CD4-positive, alpha-beta T cell treated with Interferon alpha-2 for 1 hour (primary cell): ENCODE results near the gene SNX25.
"Not testable (repeated sequence)": the region's sequence is repeated elsewhere in the genome, so short reads cannot be mapped to it uniquely, and the experiment has no call there.

Experiments used
- DNase-seq, 2 donors: peaks; one replicate each; pipeline ENCODE4 v3.0.0-alpha.2; 2020 to 2022

SNX25 gene

DNA sequence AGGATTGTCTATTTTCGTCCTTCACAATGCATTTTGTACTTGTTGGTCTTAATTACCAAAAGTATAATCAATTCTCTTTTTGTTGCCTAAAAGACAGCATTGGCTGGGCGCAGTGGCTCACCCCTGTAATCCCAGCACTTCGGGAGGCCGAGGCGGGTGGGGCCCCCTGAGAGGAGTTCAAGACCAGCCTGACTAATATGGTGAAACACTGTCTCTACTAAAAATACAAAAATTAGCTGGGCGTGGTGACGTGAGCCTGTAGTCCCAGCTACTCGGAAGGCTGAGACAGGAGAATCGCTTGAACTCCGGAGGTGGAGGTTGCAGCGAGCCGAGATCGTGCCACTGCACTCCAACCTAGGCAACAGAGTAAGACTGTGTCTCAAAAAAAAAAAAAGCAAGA, 4.3 kb upstream of the SNX25 start:
- DNase-seq: not testable (repeated sequence)

DNA sequence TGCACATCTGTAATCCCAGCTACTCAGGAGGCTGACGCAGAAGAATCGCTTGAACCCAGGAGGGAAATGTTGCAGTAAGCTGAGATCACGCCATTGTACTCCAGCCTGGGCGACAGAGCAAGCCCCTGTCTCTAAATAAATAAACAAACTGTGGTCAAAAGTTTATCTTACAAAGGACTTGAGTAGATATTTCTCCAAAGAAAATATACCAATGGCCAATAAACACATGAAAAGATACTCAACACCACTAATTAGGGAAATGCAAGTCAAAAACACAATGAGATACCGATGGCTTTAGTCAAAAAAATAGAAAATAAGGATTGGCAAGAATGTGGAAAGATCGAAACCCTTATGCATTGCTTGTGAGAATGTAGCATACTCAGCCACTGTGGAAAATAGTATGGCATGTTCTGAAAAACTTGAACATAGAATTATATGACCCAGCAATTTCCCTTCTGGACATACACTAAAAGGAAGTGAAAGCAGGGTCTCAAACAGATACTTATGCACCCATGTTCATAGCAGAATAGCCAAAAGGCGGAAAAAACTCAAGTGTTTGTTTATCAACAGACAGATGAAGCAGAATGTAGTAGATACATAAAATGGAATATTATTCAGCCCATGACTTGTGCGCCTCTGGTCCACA, 3.6 kb upstream of the SNX25 start:
- no peak for DNase-seq

DNA sequence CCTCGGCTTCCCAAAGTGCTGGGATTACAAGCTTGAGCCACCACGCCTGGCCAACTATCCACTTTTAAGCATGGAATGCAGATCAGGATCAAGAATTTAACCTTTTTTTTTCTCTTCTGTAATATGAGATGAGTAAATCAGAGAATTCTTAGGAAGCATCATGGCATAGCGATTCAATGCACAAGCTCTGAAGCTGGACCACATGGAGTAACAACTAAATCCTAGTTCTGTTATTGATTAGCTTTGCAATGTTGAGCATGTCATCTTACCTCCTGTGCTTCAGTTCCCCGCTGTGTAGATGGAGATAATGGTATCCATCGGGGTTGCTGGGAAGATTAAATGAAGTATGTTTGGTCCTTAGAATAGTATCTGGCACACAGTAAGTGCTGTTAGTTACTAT, 1.9 kb upstream of the SNX25 start:
- no peak for DNase-seq

DNA sequence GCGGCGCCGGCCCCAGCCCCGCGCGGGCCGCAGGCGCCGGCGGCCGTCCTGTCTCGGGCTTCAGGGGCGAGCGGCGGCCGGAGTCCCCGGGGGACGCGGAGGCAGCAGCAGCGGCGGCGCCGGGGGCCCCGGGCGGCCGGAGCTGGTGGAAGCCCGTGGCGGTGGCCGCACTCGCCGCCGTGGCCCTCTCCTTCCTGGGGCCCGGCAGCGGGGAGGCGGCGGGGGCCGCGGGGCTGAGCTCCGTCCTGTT, 379 bp downstream of the SNX25 start:
- not testable (repeated sequence) for DNase-seq

DNA sequence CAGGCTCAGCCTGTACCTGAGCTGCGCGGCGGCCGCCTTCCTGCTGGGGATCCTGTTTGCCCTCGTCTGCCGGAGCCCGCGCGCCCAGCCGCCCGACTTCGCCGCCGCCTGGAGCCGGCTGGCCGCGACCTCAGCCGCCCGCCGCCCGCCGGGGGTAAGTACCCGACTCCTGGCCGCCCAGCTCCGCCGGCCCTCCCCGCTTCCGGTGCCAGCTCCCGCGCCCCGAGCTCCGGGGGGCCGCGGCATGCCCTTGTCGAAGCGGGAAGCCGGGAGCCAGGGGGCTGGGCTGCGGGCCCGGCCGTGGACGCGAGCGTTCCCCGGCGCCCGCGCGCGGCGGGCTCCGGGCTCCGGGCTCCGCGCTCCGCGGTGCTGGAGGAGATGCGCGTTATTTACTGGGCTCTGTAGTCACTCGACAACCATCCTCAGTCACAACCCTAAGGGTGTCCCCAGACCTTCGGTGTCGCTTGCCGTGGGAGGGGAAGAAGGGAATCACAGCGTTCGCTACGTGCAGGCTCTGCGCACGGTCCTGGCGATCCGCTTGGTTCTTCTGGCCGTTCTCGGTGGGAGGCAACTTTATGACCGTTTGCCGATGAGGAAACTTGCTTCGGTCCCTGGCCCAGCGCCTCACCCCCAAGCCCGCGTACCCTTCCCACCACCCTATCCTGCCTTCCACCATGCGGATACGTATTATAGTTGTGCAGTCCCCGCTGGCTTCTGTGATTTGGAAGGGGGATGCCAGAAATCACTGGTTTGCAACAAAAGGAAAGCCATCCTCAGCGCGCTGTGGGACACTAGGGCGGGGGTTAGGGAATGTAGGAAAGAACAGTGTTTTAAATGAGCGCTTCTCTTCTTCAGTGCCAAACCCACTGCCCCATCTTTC, 944 bp downstream of the SNX25 start:
- peak; percentile 13 to 46 for DNase-seq

DNA sequence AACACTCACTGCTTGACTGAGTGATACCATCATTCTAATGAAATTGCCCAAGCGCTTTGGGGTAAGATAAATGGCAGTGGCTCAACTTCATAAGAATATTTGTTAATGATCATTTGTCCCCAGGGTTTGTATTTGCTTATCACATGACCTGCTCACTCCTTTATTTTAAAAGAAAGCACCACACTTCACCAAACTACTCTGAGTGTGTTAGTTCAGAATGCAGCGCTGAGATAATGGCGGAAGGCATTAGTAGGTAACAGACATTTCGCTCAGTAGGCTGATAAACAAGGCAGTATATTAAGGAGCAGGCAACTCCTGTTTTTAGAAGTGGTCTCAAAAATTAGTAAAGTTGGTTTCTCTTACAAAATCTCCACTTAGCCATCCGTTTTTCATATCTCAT, 1.6 kb downstream of the SNX25 start:
- DNase-seq: no peak

DNA sequence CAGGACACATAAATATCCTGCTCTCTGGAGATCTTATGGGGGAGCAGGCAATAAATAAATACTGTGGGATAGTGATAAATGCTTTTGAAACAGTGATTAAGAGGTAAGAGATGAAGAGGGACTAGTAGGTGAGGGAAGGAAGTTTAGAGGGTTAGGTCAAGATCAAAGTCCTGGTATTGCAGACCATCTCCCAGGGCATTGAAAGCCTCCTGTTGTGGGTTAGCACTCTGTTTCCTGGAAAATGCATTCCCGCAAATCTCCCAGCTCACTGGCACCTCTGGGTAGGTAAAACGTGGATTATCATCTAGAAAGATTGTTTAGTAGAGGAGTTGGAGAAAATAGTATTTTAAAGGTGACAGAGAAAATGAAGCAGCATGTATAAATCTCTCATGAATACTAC, 2.2 kb downstream of the SNX25 start:
- no peak for DNase-seq

DNA sequence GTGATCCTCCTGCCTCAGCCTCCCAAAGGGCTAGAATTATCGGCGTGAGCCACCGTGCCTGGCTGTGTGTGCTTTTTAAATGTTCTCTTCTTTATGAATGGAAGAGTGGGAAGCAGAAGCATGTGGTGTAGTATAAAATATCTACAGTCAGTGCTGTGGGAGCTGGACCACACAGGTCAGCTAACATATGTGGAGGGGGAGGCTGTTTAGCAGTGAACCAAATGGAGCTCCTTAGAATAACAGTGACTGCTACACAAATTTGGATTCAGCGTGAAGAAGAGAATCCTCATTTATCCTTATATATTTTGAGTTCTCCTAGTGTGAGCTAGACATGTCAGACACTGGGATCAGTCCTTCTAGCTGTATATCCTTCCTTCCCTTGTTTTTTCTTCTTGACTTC, 3.2 kb downstream of the SNX25 start:
- DNase-seq: no peak

DNA sequence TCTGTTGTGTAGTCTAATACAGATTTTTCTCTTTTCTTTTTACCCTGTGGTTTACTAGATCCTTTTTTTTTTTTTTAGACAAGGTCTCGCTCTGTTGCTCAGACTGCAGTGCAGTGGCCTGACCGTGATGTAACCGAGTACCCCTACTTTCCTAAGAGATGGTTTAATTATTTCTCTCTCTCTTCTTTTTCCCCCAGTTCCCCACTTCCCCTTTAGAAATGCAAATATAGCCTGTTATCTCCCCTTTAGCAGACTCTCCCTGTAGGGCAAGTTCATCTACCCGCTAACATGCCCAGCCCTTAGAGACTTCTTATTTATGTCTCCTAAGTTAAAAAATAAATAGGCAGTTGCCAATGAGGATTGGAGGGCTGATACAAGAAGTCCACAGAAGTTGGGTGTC, 4.5 kb downstream of the SNX25 start:
- DNase-seq: peak in 1 of 2 donors; percentile 25

DNA sequence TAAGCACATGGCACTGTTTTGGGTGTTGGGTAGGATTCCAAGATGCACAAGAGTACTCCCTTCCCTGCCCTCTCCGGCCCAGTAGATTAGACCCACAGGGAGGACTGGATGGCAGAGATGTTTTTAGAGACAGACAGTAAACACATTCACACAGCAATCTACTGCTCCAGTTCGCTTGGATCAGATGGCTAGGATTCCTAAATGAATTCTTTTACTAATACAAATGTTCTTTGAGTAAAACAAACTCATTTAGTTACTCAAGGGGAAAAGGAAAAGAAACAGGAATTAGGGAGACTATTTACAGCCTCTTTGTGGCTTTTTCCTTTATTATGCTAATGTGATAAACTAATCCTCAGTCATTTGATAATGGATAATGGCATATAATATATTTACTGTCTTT, 5.9 kb downstream of the SNX25 start:
- DNase-seq: no peak

DNA sequence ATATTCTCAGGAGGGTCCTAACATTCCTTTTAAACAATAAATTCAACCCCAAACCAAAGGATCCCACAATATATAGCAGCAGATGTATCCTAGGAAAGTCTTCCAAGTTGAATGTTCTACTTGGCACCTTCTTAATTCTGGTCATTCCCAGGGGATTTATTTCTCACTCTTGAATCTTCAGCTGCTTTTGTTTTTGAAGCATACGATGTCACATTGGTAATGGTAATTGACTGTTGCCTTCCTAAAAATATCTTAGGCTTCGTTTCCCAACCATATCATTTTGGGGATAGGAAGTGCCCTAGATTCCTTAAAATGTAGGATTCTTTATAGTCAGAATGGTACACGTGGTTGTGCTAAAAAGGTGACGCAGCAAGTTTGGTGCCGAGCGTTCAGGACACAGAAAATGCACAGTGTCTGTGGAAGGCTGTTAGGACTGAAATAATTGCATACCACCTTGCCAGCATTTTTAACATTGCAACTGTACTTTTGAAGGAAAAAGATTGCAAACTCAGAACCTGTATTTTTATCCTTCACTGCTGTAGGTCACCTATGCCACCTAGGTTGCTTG, 8.1 kb downstream of the SNX25 start:
- DNase-seq: no peak

DNA sequence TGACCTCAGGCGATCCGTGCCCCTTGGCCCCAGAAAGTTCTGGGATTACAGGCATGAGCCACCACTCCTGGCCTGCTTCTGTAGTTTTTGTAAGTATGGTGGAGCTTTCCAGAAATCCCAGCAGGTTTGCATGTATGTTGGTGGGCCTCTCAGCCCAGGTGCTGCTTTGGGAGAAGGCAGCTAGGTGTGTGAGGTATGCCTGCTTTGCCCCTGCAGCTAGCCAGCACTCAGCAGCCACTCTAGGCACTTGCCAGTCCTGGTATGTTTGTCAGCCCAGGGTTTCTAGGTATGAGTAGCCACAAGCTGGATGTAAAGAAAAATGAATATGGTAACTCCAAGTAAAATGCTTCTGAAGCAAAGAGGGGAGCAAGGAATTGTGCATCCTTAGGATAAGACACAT, 8.9 kb downstream of the SNX25 start:
- DNase-seq: no peak

DNA sequence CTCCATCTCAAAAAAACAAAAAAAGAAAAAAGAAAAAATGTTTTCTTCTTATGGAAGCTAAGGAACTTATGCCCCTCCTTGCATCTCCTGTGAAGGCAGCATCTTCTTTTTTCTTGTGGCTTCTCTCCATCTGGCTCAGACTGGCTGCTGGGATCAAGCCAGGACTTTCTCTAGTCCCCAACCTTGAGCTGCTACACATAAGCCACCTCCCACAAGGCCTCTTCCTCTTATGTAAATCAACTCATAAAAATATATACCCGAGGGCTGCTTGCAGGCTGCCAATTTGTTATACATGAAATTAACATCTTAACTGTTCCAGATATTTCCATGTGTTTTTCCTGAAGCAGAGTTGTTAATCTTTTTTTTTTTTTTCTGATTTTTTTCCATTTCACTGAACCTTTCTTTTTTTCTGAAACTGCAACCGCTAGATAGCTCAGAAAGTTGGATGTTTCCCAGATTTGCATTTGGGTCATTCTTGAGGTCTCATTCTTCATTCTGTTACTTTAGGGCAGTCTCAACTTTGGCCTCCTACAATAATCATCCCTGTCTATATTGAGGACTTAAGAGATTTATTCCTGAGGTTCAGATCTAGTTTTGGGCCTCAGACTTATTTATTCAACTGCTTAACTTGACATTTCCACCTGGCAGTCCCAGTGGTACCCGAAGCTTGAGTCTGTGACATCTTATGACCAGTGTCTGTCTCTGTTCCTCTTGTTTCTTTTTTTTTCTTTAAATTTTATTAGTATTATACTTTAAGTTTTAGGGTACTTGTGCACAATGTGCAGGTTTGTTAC, 10.3 kb downstream of the SNX25 start:
- DNase-seq: no peak

DNA sequence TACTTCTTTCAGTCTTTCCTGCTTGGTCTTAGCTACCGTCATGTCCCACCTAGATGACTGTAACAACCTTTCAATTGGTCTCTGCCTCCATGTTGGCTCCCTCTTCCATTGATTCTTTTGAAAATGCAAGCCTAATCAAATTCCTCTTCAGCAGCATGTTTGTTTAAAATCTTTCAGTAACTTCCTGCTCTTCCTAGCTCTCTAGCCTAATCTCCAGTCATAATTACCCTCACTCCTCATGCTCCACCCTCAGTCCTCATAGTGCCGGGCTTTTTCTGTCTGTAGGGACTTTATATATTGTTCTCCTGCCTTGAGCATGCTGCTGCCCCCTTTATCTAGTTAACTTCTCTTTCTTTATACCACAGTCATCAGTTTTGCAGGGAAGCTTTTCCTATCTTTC, 12.1 kb downstream of the SNX25 start:
- no peak for DNase-seq

DNA sequence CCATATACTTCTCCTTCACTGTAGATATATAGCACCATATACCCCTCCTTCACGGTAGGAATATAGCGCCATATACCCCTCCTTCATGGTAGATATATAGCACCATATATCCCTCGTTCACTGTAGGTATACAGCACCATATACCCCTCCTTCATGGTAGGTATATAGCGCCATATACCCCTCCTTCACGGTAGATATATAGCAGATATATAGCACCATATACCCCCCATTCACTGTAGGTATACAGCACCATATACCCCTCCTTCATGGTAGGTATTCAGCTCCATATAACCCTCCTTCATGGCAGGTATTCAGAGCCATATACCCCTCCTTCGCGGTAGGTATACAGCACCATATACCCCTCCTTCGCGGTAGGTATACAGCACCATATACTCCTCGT, 12.5 kb downstream of the SNX25 start:
- DNase-seq: no peak

DNA sequence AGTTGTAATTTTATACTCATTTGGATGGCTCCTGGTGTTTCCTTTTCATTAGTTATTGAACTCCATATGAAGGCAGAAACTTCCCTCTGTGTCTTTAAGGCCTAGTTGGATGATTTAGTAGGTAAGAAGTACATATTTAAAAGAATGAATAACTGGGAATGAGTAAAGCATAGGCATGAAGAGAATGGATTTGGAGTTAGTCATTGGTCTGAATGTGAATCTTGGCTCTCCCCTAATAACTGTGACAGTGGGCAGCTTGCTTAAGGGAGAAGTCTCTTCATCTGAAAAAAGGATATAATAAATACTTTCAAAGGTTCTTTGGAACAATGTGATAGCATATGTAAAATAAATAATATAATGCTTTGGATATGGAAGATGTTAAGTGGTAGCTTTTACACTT, 13.2 kb downstream of the SNX25 start:
- no peak for DNase-seq

DNA sequence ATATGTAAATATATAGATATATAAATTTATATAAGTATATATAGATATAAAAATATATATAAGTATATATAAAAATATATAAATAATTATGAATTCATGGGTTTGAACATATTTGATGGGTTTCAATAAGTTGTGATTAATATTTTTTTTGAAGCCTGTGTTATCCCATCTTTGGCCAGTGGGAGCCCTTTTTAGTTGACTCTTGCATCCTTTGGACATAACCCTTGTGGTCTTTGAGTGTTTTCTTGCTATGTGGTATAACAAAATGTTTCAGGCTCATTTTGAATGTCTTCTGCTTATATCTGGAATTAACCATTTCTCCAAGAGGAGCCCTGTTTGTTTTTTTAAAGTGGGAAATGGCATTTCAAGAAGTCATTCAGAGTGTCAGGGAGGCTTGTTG, 15.2 kb downstream of the SNX25 start:
- no peak for DNase-seq

DNA sequence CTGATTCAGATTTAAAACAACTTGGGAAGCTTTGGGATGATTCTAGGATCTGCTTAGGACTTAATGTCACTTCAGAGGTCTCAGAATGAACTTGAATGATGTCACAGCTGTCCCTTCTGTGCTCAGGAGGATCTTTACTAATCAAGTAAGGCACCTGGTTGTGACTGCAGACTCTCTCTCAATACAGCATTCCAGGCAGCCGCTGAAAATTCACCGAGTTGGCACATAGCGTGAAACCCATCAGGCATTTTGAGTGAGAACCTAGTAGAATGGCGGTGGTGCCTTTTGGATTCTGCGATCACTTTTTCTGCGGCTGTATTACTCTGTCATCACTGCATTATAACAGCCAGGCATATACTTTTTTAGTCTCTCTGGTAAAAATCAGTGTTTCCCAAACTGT, 16.5 kb downstream of the SNX25 start:
- DNase-seq: no peak

DNA sequence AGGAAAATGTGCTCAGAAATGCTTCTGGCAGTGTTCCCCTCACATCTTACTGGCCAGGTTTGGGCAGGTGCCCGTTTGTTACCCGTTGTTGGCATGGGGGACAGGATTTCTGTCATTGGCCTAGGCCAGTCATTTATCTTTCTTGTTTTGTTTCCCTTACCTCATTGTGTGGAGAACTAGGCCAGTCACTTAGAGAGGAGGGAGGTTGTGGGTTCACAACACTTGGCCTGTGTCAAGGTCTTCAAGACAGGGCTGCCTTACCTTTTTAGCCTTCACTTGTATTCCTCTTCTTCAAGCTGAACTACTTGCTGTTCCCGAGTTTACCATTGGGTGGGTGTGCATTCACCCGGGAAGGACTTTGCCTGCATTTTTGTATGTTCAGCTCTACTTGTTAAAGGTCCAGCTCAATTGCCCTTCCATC, 17.7 kb downstream of the SNX25 start:
- no peak for DNase-seq

DNA sequence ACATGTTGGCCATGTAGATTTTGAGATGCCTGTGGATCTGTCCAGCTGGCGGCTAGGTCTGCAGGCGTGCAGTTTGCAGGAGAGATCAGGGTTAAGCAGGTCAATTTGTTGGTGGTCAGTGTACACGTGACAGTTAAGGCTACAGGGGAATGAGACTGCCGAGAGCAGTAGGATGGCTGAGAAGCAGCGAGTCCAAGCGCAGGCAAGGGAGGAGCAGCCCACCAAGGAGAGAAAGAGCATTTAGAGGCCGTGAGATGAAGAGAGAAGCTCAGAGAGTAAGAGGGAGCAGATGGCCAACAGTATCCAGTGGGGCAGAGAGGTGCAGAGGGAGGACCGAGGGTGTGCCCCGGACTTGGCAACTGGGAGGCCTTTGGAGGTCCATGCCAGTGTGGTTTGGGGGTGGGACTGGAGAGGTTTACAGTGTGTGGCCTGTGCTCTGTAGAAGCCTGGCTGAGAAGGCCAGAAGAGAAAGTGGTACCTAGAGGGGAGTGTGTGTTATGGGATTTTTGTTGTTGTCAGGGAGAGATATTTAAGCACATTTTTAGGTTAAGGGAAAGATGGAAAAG, 18.4 kb downstream of the SNX25 start:
- DNase-seq: no peak

DNA sequence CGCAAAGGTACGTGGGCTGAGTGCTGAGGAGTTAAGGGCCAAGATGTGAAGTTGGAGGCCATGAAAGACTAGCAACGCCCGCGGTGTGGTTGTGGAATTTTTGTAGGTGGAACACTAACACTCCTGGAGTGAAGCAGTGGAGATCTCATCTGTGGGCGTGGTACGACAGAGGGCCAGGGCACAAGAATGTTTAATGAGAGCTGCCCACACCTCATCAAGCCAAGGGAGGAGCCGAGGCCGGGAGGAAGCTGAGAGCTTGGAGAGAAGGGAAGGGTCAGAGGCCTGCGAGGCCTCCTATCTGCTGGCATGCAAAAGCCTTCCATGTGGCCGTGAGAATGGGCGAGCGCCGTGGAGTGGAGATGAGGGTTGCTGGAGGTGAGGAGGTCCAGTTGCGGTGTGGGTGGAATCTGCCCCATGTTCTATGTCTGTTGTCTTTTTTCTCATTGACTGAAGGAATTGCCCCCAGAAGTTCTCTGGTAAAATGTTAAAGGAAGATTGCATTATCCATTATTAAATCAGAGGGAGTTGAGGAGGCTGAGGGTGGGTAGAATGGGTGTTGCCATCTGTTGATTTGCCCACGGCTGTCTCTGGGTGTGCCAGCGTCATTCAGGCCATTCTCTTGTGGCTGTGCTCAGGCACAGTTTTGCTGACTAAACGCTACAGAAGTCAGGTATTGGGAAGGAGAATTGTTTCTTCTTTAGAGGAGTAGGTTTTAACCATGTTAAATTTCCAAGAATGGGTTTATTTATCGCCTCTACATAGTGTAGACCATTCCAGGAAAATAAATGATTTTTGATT, 19.8 kb downstream of the SNX25 start:
- DNase-seq: no peak

DNA sequence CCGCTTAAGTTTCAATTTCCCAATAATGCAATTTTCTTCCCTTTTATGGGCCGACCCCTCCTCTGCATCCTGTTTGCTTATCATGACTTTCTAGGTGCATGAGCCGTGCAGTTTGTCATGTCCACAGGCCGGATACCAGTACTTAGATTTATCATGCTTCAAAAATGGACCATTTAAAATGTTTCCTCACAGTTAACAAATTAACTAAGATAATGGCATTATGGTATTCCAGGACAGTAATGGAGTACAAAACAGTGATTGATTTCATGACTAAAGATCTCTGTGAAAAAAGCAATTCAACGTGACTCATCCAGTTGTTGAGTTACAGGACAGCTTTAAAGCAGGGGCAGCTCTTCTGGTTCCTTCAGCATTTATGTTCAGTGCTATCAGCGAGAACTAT, 23.0 kb downstream of the SNX25 start:
- DNase-seq: no peak
